ENCODE measurements around the gene B3GNT5. TPM values are rescaled to one million over a fixed set of nuclear protein-coding genes. Genes with fewer than 3 reads are reported as not detected.

Gene B3GNT5
- total RNA-seq, 4 donors from 2014 or later: 18.2 to 41.2 (median 26.0) TPM

GRCh38 chr3:183313764-183314163, 60.7 kb downstream of the B3GNT5 start:
- no peak for ATAC-seq
- H3K4me3 ChIP-seq: no peak overlapping the region
- in situ Hi-C loops (cut with MboI; ENCODE audit: low sequenced_read_pairs in 4 of 4) (no loop called here), intact Hi-C loops (cut with DNase I; ENCODE audit: low total_unique reads) (no loop called here)
- no peak overlapping the region for H3K27ac ChIP-seq
- no peaks in the 10 kb centered on the region for H3K9me3 ChIP-seq
- peaks cover 11 to 12% of the 10 kb centered on the region in 2 donors for H3K4me1 ChIP-seq
- no peaks in the 10 kb centered on the region for H3K36me3 ChIP-seq
- no peak for DNase-seq
- H3K27me3 ChIP-seq: no peaks in the 10 kb centered on the region
- TF ChIP-seq POLR2A (IDR thresholded peaks at IDR 0.05): no peak
- TF ChIP-seq CTCF (IDR thresholded peaks at IDR 0.05 in 4 of 5, conservative IDR thresholded peaks at IDR 0.05 in 1 of 5): no peak

GRCh38 chr3:183315739-183316138, 62.7 kb downstream of the B3GNT5 start:
- Histone ChIP-seq H3K36me3 (no peaks in the 10 kb centered on the region), H3K27me3 (no peaks in the 10 kb centered on the region), H3K4me3 (no peak overlapping the region), H3K27ac (no peak overlapping the region), H3K9me3 (no peaks in the 10 kb centered on the region), H3K4me1 (no peaks in the 10 kb centered on the region)
- no peak for TF ChIP-seq POLR2A (IDR thresholded peaks at IDR 0.05)
- no peak for TF ChIP-seq CTCF (IDR thresholded peaks at IDR 0.05 in 4 of 5, conservative IDR thresholded peaks at IDR 0.05 in 1 of 5)
- DNase-seq: no peak
- intact Hi-C loops (cut with DNase I; ENCODE audit: low total_unique reads) (no loop called here), in situ Hi-C loops (cut with MboI; ENCODE audit: low sequenced_read_pairs in 4 of 4) (no loop called here)
- no peak for ATAC-seq

GRCh38 chr3:183317271-183317670, 64.2 kb downstream of the B3GNT5 start:
- TF ChIP-seq POLR2A (IDR thresholded peaks at IDR 0.05) (no peak), CTCF (IDR thresholded peaks at IDR 0.05 in 4 of 5, conservative IDR thresholded peaks at IDR 0.05 in 1 of 5) (no peak)
- no peak overlapping the region for H3K27ac ChIP-seq
- H3K4me3 ChIP-seq: no peak overlapping the region
- no peak for ATAC-seq
- no peak for DNase-seq
- in situ Hi-C loops (cut with MboI; ENCODE audit: low sequenced_read_pairs in 4 of 4): no loop called here
- no peaks in the 10 kb centered on the region for H3K4me1 ChIP-seq
- no peaks in the 10 kb centered on the region for H3K9me3 ChIP-seq
- no peaks in the 10 kb centered on the region for H3K27me3 ChIP-seq
- H3K36me3 ChIP-seq: no peaks in the 10 kb centered on the region
- intact Hi-C loops (cut with DNase I; ENCODE audit: low total_unique reads): no loop called here

- DNase-seq (no peak), ATAC-seq (no peak)
- Histone ChIP-seq H3K27ac (no peak overlapping the region), H3K4me1 (no peaks in the 10 kb centered on the region), H3K36me3 (no peaks in the 10 kb centered on the region), H3K9me3 (no peaks in the 10 kb centered on the region), H3K4me3 (no peak overlapping the region), H3K27me3 (no peaks in the 10 kb centered on the region)
- no peak for TF ChIP-seq CTCF (IDR thresholded peaks at IDR 0.05 in 4 of 5, conservative IDR thresholded peaks at IDR 0.05 in 1 of 5)
- TF ChIP-seq POLR2A (IDR thresholded peaks at IDR 0.05): no peak
- in situ Hi-C loops (cut with MboI; ENCODE audit: low sequenced_read_pairs in 4 of 4): no loop called here
- intact Hi-C loops (cut with DNase I; ENCODE audit: low total_unique reads): no loop called here
Measured at GRCh38 chr3:183317886-183318865, 65.1 kb downstream of the B3GNT5 start.

Measured in gastrocnemius medialis (tissue), 4 donors.